GM19438 (cell line): ENCODE measurements around the gene TNNI3.
"Not testable (repeated sequence)": the region's sequence is repeated elsewhere in the genome, so short reads cannot be mapped to it uniquely, and the experiment has no call there.

ENCODE experiments used
- ATAC-seq: cut with Tn5 transposase; IDR thresholded peaks from one replicate; pipeline ENCODE4 v1.9.1; 2021; ENCODE audit warnings: low read depth; ENCODE audit not compliant: unreplicated experiment

TNNI3 gene

DNA sequence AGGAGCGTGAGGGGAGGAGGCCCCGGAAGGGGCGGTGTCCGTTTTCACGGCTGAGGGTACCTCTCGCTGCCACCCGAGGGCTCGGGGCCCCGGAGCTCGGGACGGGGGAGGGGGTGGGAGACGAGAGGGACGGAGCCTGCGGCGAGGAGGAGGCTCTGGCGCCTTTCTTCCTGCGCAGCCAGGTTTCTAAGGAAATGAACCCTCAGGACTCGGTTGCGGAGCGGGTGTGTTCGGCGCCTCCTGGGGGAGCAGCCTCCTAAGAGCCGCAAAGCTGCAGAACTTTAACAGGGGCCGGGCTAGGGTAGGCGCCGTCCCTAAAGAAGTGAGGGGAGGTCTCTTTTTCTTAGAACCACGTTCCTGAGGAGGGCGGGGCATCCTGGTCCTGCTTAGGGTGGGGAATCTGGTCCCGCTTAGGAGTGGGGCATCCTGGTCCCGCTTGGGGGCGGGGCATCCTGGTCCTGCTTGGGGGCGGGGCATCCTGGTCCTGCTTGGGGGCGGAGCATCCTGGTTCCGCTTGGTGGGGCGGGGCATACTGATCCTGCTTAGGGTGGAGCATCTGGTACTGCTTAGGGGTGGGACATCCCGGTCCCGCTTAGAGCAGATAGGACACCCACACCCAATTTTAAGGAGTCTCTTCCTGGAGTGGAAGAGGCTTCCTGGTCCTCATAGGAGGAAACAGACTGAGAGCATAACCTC lies 16.3 kb upstream of the TNNI3 start:
- no peak for ATAC-seq

DNA sequence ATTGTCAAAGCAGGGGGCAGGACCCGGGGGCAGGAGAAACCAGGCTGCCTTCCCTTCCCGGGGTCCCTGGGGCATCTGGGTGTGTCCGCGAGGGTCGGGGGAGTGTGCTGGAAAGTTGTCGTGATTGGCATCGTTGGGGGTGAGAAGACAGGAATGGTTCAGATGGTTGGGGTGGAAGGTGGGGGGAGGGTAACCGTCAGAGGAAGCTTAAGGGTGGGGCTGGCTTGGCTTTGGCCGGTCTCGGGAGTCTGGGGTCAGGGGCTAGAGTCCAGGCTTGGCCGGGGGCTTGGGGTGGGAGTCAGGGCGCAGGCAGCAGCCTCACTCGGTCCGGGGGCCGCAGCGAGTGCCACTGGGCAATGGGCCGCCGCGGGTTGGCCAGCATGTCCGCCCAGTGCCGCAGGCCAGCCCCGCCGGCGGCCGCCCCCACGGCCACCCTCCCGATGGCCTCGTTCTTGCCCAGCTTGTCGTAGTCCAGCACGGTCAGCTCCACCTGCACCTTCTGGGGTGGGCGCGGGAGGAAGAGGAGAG lies 15.7 kb upstream of the TNNI3 start:
- no peak for ATAC-seq

DNA sequence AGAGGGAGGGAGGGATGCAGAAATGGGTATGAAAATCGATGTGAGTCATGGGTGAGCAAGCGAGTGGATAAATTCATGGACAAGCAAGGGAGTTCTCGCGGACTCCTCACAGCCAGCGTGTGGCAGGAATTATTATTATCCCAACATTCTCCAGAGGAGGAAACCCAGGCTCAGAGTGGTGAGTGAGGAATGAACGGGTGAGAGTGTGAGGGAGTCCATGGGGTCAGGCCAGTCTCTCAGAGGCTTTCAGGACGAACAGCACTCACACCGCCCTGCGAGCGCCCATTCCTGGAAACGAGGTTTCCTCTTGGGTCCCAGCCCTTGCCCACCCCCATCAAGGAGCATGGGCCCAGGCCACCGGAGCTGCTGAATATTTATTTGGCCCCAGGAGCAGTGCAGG lies 15.2 kb upstream of the TNNI3 start:
- no peak for ATAC-seq

DNA sequence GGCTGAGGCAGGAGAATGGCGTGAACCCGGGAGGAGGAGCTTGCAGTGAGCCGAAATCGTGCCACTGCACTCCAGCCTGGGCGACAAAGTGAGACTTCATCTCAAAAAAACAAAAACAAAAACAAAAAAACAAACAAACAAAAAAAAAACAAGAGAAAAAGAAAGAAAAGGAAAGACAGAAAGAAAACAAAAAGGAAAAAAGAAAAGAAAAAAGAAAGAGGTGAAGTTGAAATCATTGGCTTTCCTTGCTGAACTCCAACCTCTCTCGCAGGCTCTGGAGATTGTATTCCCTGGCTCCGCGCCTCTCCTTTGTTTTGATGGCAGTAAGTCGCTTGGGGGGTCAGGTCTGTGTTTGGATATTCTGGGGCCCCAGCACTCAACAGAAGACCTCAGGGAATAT lies 14.8 kb upstream of the TNNI3 start:
- not testable (repeated sequence) for ATAC-seq

DNA sequence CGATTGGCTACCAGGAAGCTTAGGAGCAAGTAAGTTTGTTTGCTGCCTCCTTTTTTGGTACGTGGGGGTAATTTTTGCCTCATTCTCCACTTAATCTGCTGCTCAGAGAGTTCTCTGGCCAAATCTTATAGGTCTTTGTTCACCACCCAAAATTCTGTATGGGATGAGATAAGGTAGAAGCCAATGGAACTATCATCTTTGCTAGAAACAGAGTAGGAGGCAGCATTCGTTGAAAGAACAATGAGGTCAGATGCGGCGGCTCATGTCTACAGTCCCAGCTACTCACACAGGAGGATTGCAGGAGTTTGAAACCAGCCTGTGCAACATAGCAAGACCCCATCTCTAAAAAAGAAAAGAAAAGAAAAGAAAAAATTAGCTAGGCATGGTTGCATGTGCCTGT lies 13.9 kb upstream of the TNNI3 start:
- no peak for ATAC-seq

DNA sequence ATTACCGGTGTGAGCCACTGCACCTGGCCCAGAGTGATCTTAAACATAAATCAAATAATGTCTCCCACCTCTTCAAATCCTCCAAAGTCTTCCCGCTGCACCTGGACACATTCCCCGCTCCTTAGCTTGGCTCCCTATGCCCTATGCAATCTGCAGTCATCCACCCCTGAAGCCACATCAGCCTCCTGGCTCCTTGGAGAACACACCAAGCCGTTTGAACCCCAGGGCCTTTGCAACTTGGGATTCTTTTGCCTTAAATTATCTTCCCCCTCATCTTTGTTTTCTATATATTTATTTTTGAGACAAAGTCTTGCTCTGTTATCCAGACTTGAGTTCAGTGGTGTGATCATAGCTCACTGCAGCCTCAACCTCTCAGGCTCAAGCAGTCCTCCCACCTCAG lies 11.6 kb upstream of the TNNI3 start:
- ATAC-seq = no peak

DNA sequence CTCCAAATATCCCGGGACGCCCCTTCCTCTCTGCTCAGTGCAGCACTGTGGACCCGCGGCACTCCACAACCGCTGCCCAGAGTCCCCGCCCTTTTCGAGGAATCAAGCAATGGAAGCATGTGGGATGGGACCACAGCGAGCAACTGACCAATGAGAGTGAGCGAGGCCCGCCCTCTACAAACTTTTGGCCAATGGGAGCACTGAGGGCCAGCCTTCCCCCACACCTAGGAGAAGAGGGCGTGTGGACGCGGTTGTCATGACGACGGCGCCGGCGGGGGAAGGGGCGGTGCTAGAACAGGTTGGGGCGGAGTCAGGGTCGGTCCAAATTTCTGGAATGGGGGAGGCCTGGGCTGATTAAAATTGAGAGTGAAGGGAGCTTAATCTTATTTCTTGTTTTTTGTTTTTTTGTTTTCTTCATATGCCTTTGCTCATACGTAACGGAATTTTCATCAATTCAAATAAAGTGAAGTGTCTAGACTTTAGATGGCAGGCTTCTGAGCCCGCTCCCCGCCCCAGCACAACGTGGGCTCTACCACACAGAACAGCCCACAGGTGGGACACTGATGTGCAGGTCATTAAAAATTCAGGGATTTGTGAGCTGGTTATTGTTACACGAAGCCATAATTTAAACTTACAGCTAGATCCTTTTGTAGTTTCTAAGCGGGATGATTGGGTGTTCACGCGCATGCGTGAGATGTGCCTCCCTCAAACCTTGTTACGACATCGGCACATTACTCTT lies 9.2 kb upstream of the TNNI3 start, which contains the start of gene DNAAF3:
Gene DNAAF3 (minus strand): TSS at position 84 of the 739 bp plus-strand sequence. CDS start 200 bp downstream, outside the sequence.
- ATAC-seq = peak; percentile 94

DNA sequence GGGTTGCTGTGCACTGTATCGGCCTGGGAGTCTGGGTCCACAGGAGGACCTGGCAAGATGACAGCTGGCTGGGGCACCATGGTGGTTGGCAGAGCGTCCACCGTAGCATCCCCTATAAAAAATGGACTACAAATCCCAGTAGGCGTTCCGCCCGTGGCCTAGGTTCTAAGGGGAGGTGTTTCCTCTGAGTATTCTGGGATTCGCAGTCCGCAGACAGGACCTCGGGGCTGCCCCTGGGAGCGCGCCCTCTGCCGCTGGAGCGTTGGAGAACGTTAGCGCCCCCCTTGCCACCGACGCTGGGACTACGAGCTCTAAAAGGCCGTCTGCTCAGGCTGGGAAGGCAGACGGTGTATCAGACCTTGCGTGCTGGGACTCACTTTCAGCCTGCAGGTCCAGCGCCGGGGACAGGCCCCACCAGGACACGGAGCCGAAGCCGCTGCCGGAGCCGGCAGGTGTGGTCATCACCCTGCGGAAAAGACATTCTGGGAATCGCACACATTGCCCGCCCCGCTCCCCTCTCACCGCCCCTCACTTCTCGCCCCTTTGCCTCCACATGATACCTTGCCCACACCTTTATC lies 8.5 kb upstream of the TNNI3 start:
- ATAC-seq = no peak

DNA sequence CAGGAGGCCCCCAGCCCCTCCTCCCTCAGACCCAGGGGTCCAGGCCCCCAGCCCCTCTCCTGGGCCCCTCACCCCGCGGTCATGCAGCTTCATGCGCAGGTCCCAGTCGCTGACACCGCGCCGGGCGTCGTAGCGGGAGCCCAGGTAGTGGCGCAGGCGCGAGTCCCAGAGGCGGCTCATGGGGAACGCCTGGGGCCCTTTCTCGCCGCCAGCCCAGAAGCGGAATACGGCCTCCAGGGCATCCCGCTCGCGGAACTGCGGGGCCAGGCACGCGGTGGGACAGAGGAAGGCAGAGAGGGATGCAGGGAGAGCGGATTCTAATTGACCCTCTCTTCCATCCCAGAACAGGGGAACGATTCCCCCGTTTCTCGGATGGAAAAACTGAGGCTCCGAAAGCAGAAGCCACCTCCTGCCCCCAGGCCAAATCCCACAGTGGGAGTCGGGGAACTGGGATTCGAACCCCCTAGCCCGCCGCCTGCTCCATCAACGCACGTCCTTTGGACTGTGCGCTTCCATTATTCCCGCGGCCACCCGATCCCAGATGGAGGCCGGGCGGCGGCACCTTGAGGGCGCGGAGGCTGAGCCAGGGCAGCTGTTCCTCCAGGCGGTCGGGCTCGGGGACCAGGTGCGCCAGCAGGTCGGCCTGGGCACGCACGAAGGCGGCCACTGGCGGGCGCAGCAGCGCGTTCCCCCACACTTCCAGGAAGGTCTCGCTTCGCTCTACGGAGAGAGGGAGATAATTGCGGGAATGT lies 4.2 kb upstream of the TNNI3 start:
- no peak for ATAC-seq

DNA sequence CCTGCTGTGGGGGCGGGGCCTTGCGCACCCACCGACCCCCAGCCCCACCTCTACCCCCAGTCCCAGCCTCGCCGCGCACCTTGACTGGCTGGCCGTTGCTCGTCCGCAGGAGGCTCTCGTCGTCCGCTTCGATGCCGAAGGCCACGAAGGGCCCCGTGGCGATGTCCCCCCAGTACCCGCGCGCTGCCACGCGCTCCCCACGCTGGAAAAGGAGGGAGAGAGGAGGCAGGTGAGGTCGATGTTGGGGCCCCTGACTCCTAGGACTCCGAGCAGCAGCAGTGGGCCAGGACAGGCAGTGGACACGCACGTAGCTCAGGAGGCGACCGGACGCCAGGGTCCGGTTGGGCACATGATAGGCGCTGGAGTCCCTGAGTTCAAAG lies 3.4 kb upstream of the TNNI3 start:
- no peak for ATAC-seq

DNA sequence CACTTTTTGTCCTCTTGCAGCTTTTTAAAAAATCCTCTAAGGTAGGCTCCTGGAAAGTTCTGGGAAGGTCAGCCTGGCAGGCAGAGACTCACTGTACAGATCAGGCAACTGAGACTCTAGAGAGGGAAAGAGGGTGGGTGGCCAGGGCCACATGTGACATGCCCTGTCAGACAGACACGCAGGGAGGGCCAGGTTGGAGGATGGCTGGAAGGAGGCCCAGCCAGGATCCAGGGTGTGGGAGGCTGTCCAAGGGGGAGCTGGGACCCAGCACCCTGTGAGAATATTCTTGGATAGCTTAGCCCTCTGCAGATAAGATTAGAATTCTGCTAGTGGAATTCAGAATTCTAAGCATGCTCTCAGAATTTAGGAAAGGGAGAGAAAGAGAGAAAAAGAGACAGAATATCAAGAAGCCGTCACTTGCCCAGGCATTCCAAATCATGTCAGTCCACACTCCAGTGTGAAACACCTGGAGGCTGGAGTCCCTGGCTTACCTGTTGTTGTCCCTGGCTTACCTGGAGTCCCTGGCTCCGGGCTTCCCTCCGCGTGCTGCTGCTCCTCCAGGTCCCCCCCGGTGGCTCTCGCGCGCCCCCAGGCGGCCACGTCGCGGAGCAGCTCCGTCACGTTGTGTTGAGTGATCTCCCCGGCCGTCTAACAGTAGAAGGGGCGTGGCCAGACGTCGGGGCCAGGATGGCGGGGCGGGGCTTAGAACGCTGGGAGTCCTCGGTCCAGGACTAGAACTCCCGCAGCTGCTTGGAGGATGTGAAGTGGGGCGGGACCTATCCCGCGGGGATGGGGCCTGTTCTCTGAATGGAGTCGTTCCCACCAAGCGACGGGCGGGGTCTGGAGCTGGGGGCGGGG lies 2.8 kb upstream of the TNNI3 start:
- no peak for ATAC-seq

DNA sequence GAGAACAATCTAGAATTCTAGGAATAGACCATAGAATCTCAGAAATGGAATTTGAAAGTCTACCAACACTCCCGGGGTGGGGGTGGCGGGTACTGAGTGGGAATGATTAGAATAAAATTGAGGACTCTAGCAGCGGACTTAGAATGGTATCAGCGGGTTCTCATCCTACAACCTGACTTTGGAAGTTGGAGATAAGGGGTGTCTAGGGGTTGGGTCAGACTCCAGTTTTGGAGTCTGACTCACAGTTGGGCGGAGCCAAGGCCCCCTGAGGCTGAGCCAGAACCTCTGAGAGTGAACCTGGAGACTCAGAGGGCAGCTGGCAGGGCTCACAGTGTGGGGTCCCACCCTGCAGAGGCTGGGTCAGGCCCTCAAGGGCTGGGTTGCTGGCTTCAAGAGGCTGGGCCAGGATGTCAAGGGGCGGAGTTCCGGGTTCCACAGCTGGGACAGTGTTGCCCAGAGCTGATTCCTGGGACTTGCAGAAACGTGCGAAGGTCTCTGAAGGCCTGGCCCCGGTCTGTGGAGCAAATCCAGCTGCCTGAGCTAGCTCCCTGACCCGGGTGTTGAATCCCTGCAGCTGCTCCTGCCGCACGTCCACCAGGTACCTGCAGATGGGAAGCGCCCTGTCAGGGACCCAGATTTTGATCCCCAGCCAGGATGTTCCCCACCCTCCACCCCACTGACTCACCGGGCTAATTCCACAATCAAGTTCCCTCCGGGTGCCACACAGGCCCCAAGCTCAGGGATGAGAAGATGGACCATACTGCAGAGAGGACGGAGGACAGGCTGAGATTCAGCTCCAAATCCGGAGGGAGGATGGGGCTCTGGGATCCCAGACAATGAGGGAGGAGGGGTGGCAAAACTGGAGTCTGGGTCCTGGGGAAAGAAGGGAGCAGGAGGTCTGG lies 1.6 kb upstream of the TNNI3 start:
- ATAC-seq = no peak

DNA sequence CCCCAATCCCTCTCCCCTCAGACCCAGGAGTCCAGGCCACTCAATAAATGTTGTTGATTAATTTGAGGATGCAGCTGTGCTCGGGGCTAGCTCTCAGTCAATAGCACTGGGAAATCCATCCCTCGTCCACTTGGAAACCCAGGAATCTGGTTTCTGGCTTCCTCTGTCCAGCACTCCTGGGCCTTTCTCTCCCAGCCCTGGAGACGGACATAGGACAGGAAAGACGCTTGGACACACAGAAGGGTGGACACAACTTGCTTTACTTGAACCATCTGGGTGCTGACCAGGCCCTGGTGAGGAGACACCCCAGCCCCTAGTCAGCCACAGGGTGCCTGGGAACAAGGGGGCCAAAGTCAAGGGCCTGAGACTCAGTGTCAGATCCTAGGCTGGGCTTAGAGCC lies 891 bp upstream of the TNNI3 start:
- ATAC-seq = no peak

DNA sequence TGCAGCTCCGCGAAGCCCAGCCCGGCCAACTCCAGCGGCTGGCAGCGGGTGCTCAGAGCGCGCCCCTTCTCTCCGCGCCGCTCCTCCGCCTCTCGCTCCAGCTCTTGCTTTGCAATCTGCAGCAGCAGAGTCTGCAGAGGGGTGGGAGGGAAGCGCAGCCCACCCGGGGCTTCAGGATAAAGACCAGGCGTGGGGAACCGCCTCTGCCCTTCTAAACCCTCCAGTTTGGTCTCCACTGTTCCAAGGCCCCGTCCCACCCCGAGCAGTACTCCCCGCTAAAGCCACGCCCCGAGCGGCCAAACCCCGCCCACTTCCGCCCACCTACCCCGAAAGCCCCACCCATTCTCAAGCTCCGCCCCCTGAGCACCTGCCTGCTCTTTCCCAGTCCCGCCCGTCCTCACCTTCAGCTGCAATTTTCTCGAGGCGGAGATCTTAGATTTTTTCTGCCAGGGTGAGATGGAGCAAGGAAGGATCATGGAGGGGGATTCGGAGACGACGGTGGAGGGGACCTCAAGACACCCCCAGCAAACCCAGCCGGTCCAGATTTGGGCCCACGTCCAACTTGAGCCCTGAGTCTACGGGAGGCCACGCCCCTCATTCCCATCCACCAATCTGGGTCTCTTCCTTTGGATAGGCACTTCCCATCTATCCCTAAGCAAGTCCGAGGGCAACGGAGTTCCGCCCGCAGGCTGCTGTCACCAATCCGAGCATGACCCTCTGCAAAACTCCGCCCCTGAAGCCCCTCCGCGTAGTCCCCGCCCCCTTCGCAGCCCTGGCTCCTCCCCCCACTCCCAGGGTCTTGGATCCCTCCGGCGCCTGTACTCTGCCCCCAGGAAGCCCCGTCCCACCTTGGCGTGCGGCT lies 1.1 kb downstream of the TNNI3 start:
- ATAC-seq = no peak

DNA sequence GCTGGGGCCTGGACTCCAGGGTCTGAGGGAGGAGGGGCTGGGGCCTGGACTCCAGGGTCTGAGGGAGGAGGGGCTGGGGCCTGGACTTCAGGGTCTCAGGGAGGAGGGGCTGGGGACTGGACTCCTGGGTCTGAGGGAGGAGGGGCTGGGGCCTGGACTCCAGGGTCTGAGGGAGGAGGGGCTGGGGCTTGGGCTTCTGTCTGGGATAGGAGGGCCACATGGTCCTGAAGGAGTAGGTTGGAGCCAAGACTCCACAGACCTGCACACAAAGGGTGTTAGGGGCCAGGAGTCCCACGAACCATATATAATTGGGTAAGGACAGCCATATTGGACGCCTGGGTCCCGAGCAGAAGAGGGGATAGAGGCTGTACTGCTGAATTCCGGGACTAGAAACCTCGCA lies 1.7 kb downstream of the TNNI3 start:
- ATAC-seq = not testable (repeated sequence)

DNA sequence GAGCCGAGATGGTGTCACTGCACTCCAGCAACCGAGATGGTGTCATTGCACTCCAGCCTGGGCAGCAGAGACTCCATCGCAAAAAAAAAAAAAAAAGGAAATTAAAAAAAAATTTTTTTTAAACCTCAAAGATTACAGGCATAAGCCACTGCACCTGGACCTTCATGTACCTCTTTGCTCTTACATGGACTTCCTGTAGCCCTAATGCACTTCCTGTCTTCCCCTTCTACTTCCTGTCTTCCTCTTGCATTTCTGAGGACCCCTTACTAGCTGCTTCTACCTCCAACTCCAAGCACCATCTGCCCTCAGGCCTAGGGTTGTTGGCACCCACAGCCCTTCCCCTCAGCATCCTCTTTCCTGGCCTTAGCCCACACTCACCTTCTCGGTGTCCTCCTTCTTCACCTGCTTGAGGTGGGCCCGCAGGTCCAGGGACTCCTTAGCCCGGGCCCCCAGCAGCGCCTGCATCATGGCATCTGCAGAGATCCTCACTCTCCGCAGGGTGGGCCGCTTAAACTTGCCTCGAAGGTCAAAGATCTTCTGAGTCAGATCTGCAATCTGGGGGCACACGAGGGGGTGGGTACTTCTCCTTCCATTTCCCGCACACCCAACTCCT lies 3.8 kb downstream of the TNNI3 start:
- ATAC-seq = no peak

DNA sequence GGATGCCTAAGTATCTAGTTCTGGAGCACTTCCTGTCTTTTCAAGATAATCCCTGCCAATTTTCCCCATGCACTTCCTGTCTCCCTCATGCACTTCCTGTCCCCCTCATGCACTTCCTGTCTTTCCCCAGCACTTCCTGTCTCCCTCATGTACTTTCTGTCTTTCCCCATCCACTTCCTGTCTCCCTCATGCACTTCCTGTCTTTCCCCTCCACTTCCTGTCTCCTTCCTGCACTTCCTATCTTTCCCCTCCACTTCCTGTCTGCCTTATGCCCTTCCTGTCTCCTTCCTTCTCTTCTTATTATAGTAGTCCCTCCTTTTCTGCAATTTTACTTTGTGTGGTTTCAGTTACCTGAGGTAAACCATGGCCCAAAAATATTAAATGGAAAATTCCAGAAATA lies 5.5 kb downstream of the TNNI3 start:
- ATAC-seq = no peak
